Choroid plexus epithelial cell (primary cell): ENCODE measurements around the gene RBFOX2.

Source experiments
- DNase-seq: peaks from one replicate; pipeline ENCODE4 v3.0.0-alpha.2; 2010; ENCODE audit warnings: low read depth
- H3K4me3 ChIP-seq: 2 replicates; pipeline ENCODE4 v1.5.1; 2011; ENCODE audit warnings: low read depth, mild to moderate bottlenecking, control low read depth, low read length, moderate library complexity
- CTCF ChIP-seq: conservative IDR thresholded peaks from 2 replicates; pipeline ENCODE4 v1.5.1; 2011; ENCODE audit warnings: low read depth, mild to moderate bottlenecking, control low read depth, inconsistent platforms, low read length, moderate library complexity

The RBFOX2 gene

DNA sequence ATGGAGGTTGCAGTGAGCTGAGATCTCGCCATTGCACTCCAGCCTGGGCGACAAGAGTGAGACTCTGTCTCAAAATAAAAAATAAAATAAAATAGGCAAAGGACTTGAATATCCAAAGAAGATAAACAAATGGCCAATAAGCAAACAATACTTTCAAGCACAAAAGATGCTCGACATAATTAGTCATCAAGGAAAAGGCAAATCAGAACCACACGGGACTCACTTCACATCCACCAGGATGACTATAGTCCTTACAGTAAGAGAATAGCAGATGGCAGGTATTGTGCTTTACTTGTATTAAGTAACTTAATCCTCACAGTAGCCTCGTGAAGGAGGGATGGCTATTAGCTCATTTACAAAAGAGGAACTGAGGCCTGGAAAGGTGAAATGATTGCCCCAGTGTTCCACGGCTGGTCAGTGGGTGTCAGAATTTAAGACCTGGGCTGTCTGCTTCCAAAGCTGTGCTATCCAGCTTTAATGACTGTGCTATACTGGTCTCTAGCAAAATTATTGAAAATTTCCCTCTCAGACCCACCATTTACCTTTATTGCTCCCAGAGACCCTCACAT, 40.2 kb upstream of the RBFOX2 start:
- H3K4me3 ChIP-seq, result no peak overlapping the region
- no peak for DNase-seq
- TF ChIP-seq CTCF, result no peak

DNA sequence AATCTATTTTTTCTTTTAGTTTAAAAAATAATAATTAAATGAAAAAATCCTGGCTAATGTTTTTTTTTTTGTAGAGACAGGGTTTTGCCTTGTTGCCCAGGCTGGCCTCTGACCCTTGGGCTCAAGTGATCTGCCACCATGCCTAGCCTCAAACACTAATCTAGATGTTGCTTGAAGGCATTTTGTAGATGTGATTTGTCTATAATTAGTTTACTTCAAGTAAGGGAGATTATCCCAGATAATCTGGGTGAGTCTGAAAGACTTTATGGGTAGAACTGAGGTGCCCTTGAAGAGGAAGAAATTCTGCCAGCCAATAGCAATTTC, 38.6 kb upstream of the RBFOX2 start:
- no peak overlapping the region for H3K4me3 ChIP-seq
- TF ChIP-seq CTCF, result no peak
- DNase-seq, result no peak

DNA sequence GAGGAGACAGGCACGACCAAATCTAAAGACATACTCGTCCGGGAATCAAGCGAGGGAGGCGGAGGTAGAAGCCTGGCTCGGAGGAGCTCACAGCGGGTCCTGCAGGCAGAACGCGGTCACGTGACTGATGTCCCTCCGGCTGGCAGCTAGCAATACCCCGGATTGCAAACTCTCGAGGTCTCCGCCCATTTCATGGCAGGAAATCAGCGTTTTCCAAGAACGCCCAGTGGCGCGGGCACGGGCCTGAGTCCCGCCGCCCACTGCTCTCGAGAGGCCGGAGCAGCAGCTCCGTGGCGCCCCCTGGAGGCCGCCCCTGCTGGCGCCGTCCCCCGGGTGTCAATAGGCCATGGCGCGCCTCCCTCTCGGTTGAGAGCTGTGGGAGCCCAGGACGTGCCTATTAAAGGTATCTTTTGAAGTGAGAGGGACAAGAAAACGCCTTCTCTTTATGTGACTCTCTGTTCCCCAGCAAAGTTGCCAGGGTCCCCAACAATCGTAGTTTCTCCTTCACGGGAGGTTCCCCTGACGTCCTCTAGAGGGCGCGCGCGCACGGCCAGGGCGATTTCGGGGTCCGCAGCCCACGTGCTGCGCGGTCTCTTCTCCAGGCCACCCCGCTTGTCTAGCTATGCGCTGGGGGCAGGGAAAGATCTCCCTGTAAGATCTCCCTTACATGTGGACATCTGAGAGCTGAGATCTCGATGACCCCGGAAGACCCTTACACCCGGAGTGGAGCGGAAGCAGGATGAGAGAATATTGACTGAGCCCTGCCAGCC, 37.3 kb upstream of the RBFOX2 start:
- DNase-seq, result peak; percentile 93

GRCh38 chr22:36065462-36065774, 36.8 kb upstream of the RBFOX2 start:
- no peak for TF ChIP-seq CTCF
- H3K4me3 ChIP-seq, result peak overlapping the region; percentile 60
- DNase-seq, result no peak

More for the DNA sequence above, 37.3 kb upstream of the RBFOX2 start:
- peak; percentile 86 for TF ChIP-seq CTCF
- peak overlapping the region; percentile 60 for H3K4me3 ChIP-seq

GRCh38 chr22:36064358-36064757, 35.7 kb upstream of the RBFOX2 start:
- H3K4me3 ChIP-seq, result no peak overlapping the region
- no peak for DNase-seq
- no peak for TF ChIP-seq CTCF

- DNase-seq, result no peak
- TF ChIP-seq CTCF, result no peak
- no peak overlapping the region for H3K4me3 ChIP-seq
Observed at GRCh38 chr22:36056980-36057379, 28.4 kb upstream of the RBFOX2 start.
